ENCODE data around the gene ME3. TPM values are rescaled to one million over a fixed set of nuclear protein-coding genes. Genes with fewer than 3 reads are reported as not detected.
"Not testable (repeated sequence)": the region's sequence is repeated elsewhere in the genome, so short reads cannot be mapped to it uniquely, and the experiment has no call there.

ME3 gene
- total RNA-seq, 4 donors from 2014 or later = 11.0 to 47.8 (median 44.1) TPM

DNA sequence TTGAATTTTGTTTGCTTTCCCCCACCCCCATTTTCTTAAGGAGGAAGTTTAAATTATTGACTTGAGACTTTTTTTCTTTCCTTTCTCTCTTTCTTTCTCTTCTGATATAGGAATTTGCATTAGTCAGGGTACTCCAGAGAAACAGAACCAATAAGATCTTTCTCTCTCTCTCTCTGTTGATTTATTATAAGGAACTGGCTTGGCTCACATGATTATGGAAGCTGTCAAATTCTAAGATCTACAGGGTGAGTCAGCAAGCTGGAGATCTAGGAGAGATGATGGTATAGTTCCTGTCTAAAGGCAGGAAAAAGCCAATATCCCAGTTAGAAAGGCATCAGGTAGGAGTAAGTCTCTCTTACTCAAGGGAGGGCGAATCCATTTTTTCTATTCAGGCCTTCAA, 233.7 kb downstream of the ME3 start:
- 91 to 92% methylated on average over 1 of the region's 1 CpG for WGBS, 2 donors (ENCODE audit: low coverage in 1 of 2)
- Histone ChIP-seq H3K9me3 (no peaks in the 10 kb centered on the region), H3K36me3 (peaks cover 0 to 44% of the 10 kb centered on the region in 2 donors), H3K4me1 (no peaks in the 10 kb centered on the region), H3K4me3 (no peak overlapping the region), H3K27ac (no peak overlapping the region), H3K27me3 (no peaks in the 10 kb centered on the region)
- no peak for TF ChIP-seq EP300 (IDR thresholded peaks at IDR 0.05)
- no peak for TF ChIP-seq POLR2AphosphoS5 (IDR thresholded peaks at IDR 0.05)
- no peak for TF ChIP-seq POLR2A (IDR thresholded peaks at IDR 0.05)
- TF ChIP-seq CTCF (IDR thresholded peaks at IDR 0.05) = no peak
- ATAC-seq = no peak

GRCh38 chr11:86435711-86436110, 236.7 kb downstream of the ME3 start:
- no peak for ATAC-seq
- Histone ChIP-seq H3K4me1 (no peaks in the 10 kb centered on the region), H3K4me3 (no peak overlapping the region), H3K9me3 (no peaks in the 10 kb centered on the region), H3K27me3 (no peaks in the 10 kb centered on the region), H3K36me3 (peaks cover 0 to 30% of the 10 kb centered on the region in 2 donors), H3K27ac (no peak overlapping the region)
- 92% methylated on average over 2 of the region's 2 CpGs; no CpG with 5 or more reads in 1 of the 2 donors for WGBS, 2 donors (ENCODE audit: low coverage in 1 of 2)
- no peak for TF ChIP-seq CTCF (IDR thresholded peaks at IDR 0.05)
- TF ChIP-seq EP300 (IDR thresholded peaks at IDR 0.05) = no peak
- no peak for TF ChIP-seq POLR2AphosphoS5 (IDR thresholded peaks at IDR 0.05)
- TF ChIP-seq POLR2A (IDR thresholded peaks at IDR 0.05) = no peak

- H3K4me1 ChIP-seq, H3K9me3 ChIP-seq, H3K4me3 ChIP-seq, H3K27me3 ChIP-seq, ATAC-seq, H3K27ac ChIP-seq: not testable (repeated sequence)
- H3K36me3 ChIP-seq = peaks cover 0 to 19% of the 10 kb centered on the region in 2 donors
- WGBS, 2 donors (ENCODE audit: low coverage in 1 of 2) = 100% methylated on average over 2 of the region's 38 CpGs; no CpG with 5 or more reads in 1 of the 2 donors
Observed at GRCh38 chr11:86433361-86434095, 238.9 kb downstream of the ME3 start.

- no peak for ATAC-seq
- Histone ChIP-seq H3K4me1 (no peaks in the 10 kb centered on the region), H3K27ac (no peak overlapping the region), H3K27me3 (no peaks in the 10 kb centered on the region), H3K4me3 (no peak overlapping the region), H3K36me3 (peaks cover 0 to 19% of the 10 kb centered on the region in 2 donors), H3K9me3 (peaks cover 0 to 14% (median 0%) of the 10 kb centered on the region in 3 donors)
- WGBS, 2 donors (ENCODE audit: low coverage in 1 of 2) = 66% methylated on average over 11 of the region's 37 CpGs; no CpG with 5 or more reads in 1 of the 2 donors
- TF ChIP-seq POLR2A (IDR thresholded peaks at IDR 0.05) (no peak), POLR2AphosphoS5 (IDR thresholded peaks at IDR 0.05) (no peak), EP300 (IDR thresholded peaks at IDR 0.05) (no peak), CTCF (IDR thresholded peaks at IDR 0.05) (no peak)
Observed at GRCh38 chr11:86431258-86431657, 241.2 kb downstream of the ME3 start.

DNA sequence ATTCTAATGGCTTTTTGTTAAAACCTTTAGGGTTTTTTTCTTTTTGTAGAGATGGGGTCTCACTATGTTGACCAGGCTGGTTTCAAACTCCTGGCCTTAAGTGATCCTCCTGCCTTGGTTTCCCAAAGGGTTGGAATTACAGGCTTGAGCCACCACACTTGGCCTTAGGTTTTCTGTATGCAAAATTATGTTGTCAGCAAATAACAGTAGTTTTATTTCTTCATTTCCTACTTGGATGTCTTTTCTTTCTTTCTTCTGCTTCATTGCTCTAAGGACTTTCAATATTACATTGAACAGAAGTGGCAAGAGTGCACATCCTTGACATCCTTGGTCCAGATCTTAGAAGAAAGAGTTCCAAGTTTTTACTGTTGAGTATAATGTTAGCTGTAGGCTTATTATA, 245.0 kb downstream of the ME3 start:
- Histone ChIP-seq H3K36me3 (peaks cover 0 to 4% of the 10 kb centered on the region in 2 donors), H3K4me1 (no peaks in the 10 kb centered on the region), H3K27me3 (no peaks in the 10 kb centered on the region), H3K4me3 (no peak overlapping the region), H3K9me3 (peaks cover 0 to 19% (median 0%) of the 10 kb centered on the region in 3 donors), H3K27ac (no peak overlapping the region)
- TF ChIP-seq CTCF (IDR thresholded peaks at IDR 0.05) (no peak), POLR2A (IDR thresholded peaks at IDR 0.05) (no peak), POLR2AphosphoS5 (IDR thresholded peaks at IDR 0.05) (no peak), EP300 (IDR thresholded peaks at IDR 0.05) (no peak)
- no peak for ATAC-seq

GRCh38 chr11:86423488-86423887, 248.9 kb downstream of the ME3 start:
- peaks cover 0 to 19% (median 0%) of the 10 kb centered on the region in 3 donors for H3K9me3 ChIP-seq
- WGBS, 2 donors (ENCODE audit: low coverage in 1 of 2) = 26 to 64% methylated on average over 4 of the region's 4 CpGs
- H3K4me3 ChIP-seq, ATAC-seq, H3K36me3 ChIP-seq, H3K27me3 ChIP-seq, H3K4me1 ChIP-seq, H3K27ac ChIP-seq: not testable (repeated sequence)

Data from gastroesophageal sphincter (tissue), 4 donors.